Stimulated activated CD4-positive, alpha-beta T cell treated with anti-CD3 and anti-CD28 coated beads, Interleukin-4, amount 100 ng/mL, for 48 hours (primary cell): Measurements from ENCODE around the gene PHF12.

Experiments
- DNase-seq, 2 donors: peaks; one replicate each; pipeline ENCODE4 v3.0.0-alpha.2; 2020; ENCODE audit warnings: low read depth in 2 of 2

The PHF12 gene

DNA sequence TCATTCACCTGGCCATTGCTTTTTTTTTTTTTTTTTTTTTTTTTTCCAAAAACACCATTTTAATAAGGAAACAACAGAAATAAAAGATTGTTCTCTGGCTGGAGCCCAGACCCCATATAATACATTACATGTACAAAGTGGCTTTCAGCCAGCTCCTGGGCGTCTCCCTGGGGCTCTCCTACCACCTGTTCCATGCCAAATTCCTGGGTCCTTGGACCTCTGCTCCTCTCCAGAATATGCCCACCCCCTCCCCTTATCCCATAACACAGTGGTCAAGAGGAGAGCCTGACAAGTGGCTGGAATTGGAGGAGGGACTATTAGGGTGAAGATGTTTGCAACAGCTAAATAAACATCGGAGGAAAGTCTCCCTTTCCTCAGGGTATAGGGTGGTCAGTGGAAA lies 3.6 kb upstream of the PHF12 start:
- no peak for DNase-seq

DNA sequence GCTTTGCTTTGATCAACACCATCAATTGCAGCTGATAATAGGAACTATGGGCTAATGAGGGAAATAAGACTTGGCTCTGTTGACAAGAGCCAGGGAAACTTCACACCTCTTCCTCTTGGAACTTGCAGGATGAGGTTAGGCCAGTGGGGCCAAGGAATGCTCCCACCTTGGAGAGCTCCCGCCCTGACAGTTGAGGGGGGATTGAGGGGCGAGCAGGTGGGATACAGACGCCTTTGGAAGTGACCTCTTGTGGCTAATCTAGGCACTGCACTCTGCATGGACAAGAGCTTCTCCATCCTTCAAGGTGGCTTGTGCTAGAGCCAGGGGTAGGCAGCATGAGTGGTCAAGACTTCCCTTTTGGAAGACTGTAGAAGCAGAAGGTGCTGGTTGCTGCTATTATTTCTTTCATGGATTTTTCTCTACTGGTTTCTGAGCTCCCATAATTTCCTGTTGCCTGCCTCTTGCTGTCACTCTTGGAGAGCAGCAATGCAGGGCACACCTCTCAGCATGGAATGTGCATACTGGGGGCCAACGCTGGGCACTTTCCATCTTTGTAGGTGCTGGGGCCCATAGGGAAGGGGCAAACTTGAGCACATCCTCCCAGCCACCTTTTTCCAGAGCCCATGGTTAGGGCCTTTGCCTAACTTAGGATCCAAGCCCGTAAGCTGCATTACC lies 2.3 kb upstream of the PHF12 start:
- peak in 1 of 2 donors; percentile 30 for DNase-seq

DNA sequence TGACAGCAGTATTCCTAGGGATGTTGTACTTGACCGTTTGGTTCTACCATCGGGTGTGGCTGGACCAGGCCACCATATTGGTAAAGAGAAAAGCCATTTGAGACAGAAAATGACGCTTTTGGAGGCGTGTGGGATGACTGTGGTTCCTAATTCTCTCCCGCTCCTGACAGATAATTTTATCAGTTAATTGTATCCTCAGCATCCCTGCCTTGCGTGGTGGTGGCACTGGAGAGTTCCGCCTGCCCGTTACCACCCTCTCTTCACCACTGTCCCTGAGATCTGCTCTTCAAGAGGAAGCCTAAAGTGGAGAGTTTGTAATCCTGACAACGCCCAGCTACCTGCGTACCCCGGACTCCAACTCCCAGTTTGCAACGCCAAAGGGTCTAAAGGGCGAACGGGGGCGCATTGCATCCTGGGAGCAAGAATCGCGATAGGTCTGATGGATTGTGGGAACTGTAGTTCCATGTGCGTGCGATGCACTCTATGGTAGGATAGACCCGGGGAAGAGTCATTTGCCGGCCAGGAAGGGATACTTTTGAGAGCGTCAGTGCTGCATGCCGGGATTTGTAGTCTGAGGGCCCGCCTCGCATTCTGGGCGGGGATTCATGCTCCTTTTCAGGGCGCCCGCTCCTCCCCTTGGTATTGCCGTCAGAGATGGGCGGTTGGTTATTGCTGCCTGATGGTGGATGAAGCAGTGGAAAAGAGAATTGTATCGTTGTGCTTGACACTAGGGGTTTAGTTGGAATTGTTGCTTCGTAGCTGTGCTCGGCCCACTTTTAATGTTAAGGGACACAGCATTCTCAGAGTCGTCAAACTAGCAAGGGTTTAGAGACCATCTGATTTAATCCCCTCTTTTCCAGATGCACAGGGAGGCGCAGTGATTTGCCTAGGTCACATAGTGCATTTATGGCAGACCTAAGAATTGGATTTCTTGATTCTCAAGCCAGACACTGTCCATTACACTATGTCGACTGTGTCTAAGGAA lies 965 bp upstream of the PHF12 start:
- peak; percentile 87 to 92 for DNase-seq

DNA sequence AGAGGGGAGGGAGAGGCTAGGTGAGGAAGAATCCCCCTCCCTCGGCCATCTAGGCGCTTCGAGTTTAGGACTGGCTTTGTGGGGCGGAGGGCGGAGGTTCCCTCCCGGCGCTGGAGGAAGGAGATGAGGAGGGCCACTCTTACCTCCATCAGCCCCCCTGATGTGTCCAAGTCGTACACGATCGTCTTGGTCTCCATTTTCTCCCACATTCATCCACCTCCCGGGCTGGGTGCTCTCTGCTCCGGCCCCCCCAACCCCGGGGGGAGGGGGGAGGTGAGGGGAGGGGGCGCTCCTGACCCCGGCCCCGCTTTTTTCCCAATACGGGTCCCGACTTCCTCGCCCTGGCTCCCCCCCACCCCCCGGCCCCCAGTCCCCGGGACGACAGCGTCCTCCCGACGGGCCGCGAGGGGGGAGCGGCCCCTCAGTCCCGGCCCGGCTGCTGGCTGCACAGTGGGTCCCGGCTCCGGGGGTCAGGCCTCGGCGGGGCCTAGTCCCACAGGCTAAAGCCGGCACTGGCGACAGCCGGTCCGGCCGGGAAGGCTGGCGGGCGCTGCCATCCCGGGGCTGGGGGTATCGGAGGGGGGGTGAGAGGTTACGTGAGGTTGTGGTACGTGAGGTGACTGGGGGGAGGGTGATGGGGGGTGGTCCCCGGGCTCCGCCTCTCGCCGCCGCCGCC lies 428 bp downstream of the PHF12 start:
- DNase-seq, result peak in 1 of 2 donors; percentile 7

DNA sequence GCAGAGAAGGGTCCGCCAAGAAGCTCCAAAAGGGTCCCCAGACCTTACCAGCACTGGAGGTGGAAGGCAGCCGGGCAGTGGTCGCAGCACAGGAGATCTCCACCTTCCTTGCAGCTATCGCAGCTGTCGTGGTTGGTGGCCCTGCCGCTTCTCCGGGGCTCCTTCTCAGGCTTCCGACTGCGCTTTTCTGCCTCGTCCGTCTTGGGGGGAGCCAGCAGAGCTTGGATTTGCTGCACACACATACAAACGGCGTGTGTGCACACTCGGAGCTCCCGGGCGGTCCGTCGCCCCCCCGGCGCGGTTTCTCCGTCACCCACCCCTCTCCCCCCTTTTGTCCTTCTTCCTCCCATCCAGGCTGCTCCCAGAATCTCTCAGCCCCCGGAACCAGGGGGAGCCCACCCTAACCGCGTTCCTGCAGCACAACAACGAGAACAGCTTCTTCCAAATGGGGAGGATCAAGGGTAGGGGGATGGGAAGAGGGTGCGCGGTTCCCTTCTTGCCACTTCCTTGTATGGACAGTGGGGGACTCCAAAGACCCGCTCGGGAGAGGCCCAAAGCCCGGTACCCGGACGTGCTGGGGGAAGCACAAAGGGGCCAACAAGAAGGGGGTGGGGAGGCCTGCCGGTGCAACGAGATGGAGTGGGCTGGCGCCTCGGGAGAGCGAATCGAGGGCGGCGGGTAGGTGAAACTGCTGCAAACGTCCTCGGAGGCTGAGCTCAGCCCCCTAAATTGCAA lies 1.1 kb downstream of the PHF12 start:
- DNase-seq, result peak; percentile 30 to 38

DNA sequence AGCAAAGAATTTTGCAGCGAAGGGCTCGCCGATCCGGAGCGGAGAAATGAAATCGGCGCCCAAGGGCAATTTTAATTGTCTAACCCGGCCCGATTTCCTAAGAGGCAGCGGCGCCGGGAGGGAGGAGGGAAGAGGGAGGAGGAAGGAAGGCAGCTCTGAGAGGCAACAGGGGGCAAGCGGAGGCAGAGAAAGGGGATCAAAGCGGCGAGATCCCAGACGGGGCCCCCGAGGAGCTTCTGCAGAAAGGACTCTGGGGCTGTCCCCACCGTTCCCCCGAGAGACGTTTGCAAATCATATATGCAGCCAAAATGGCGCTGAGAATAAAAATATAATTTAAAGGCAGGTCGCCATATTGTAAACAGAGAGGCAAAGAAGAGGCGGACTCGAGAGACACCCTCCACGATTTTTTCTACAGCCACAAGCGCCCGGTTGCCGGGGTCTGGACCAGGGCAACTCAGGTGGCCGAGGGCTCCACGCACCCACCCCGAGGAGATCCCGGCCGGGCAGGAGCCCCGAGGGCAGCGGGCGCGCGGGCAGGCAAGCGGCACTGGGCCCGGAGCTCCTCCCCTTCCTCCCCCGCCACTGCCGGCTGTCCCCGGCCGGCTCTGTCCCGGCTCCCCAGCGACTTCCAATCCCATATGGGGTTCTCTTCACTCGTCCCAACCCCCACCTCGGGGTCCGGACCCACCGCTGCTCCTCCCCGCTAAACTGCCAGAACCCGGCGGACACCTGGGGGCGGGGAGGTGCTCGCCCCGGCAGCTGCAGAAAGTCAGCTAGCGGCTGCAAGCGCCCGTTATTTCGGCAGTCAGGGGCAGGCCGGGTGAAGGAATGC lies 1.9 kb downstream of the PHF12 start:
- peak; percentile 56 to 58 for DNase-seq

DNA sequence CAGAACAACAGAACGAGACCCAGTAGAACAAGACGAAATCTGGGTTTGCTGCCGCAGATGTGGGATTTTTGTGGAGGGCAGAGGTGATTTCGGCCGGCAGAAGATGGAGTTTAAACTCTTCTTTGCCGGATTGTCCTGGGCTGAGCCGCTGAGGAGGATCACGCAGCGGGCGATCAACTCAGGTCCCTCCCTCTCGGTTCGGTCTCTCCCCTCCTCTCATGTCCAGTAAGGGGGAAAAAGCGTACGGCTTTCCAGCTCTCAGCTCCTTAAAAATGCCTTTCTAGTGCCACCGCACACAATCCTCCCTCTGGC lies 2.5 kb downstream of the PHF12 start:
- no peak for DNase-seq

DNA sequence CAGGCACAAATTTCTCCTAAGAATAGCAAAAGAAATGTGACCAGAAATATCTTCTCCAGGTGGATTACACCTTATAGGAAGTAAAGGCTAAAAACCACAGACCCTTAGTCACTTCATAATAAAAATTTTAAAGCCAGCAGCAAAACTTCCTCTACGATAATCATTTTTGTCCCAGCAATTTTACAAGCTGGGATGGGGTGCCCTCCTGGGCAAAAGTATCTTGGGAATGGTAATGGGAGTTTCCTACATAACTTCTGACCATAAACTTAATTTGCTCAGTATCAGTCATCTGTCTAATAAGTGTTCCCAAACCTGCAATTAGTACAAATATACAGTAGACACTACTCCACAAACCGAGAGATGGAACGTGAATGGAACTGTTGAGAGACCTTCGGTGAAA lies 3.0 kb downstream of the PHF12 start:
- DNase-seq, result no peak

DNA sequence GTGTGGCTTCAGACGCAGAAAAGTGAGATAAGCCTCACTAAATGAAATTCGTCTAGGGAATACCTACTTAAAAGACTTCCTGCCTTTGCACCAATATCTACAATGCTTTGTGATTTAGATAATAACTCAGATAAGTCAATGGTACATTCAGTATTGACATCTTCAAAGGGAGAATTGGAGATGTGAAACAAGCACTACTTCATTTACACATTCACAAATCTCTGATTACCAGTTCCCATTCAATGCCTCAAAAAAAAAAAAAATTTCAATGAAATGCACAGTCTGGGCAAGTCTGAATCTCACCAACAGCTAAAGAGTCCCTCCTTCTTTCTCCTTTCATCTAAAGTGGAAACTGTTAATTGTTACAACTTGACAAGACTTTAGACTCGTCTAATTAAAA lies 3.7 kb downstream of the PHF12 start:
- no peak for DNase-seq

DNA sequence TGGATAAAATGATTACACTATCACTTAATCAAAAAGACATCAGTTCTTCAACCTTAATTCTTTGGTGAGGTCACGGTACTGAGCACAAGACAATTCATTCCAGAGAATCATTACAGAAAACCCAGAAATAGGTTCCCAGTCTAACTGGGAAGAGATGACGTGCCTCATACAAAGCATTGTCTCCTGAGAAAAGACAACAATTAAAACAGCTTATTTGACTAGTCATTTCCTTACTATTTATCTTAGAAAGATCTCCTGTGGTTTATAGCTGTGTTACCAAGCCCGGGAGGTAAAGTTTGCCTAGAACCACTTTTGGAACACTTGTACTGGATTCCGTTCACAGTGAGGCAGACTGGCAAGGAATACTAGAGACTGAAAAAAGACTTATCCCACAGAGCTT lies 5.1 kb downstream of the PHF12 start:
- no peak for DNase-seq

DNA sequence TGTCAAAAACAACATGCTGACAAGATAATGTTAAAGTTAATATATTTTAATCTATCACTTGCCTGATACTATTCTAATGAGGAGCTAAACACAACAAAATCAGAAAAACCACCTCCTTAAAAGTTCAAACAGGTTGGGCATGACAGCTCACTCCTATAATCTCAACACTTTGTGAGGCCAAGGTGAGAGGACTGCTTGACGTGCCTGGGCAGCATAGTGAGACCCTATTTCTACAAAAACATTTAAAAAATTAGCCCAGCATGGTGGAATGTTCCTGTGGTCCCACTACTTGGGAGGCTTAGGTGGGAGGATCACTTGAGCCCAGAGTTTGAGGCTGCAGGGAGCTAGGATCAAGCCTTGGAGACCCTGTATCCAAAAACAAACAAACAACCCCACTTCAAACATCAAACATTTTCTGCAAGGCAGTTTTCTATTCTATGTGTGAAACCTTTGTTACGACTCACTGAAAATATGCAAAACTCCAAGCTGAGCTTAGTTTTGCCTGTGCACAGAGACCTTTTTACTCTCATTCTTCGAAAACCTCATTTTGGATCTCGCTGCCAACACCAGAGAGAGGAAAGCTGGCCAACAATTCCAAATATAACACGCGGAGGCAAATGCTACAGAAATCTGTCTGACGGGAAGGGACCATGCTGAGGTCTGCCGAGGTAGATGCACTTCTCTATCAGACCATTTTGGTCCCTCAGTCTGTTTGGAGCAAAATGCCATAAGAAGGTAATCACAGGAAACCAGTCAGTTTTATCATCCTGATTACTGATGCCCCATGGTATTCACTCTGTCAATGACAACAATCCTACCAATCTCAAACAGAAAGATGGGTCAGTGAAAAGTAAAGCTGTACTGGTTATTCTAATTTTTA lies 6.2 kb downstream of the PHF12 start:
- DNase-seq, result no peak

DNA sequence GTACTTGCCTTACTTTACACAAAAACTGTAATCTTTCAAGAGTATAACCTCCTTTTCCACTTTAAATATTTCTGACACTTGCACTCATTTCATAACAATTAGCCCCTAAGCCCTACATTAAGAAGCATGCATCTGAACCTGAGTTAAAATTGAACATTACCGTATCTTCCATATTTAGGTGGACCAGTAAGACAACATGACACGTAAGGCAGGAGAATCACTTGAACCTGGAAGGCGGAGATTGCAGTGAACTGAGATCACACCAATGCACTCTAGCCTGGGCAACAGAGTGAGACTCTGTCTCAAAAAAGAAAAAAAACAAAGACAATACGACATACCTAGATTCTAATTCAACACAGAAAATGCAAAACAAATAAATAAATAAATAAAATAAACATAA lies 7.0 kb downstream of the PHF12 start:
- DNase-seq, result no peak

DNA sequence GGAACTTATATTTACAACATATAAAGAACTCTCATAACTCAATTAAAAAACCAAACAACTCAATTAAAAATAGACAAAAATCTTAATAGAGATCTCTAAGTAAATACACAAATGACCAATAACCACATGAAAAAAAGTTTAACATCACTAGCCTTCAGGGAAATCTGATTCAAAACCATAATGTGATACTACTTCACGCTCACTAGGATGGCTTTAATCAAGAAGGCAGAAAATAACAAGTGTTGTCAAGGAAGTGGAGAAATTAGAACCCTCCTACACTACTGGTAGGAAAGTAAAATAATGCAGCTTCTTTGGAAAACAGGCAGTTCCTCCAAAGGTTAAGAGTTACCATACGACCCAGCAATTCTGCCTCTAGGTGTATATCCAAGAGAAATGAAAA lies 8.4 kb downstream of the PHF12 start:
- no peak for DNase-seq

DNA sequence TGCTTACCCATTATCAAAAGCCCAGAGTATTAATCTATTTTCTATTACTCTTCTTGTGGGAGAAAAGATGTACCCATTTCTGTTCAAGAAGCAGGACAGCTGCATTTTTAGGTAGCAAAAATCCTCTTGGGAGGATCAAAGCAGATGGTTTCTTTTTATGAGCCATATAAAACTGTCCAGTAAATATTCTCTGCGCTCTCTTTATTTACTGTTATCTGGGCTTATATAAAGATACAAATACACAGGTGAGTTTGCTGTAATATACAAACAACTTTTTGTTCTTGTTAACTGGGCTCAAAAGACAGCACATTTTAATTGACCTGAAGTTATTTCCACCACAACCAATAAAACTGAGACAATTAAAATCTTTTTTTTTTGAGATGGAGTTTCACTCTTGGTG lies 10.1 kb downstream of the PHF12 start:
- no peak for DNase-seq

DNA sequence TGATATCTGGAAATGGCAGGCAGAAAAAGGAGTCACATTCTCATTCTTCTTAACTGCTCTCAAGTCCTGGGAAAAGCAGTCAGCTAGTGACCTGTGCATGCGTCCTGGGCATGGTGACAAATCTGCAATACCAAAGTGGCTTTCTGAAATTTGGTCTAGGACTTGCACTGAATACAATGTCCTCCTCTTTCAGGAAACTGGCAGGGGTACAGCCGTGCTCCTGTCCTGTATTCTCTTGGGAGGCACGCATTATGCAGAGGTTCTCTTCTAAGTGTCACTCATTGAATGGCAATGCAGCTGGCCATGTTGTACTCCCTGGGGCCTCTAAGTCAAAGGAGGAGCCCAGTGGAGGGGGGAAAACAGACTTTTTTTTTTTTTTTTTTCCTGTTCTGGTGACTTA lies 10.6 kb downstream of the PHF12 start:
- DNase-seq, result no peak

DNA sequence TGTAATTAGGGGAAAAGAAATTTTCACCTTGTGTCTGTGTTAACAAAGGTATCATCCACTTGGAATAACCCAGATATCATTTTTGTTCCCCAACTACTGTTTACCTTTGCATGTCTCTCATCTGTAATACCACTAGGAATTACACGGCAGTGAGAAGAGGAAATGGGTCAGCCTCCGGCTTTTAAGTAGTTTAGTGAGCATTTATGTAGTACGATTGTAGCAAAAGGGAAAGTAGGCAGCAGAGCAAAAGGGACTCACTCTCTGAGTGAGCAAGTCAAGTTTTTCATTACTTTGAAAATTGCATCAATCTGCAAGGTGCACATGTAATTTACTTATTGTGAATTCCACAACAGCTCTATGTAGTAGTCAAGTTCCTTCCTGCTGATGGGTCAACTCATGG lies 11.2 kb downstream of the PHF12 start:
- no peak for DNase-seq

DNA sequence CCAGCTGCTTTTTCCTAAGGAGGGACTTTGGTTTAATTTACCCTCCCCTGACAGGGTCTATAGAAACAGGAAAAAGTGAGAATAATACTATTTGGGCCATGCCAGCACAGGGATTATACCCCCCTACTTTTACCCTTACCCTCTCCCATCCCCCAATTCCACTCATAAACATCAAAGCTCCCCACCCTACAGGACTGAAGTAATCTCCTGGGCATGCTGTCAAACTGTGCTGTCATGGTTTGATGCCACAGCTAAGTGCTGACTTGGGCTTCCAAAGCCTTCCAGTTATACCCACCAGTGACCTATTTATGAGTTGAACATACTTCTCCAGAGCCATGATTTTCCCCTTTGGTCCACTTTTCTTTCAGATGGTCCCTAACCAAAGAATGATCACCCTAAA lies 12.8 kb downstream of the PHF12 start:
- no peak for DNase-seq

DNA sequence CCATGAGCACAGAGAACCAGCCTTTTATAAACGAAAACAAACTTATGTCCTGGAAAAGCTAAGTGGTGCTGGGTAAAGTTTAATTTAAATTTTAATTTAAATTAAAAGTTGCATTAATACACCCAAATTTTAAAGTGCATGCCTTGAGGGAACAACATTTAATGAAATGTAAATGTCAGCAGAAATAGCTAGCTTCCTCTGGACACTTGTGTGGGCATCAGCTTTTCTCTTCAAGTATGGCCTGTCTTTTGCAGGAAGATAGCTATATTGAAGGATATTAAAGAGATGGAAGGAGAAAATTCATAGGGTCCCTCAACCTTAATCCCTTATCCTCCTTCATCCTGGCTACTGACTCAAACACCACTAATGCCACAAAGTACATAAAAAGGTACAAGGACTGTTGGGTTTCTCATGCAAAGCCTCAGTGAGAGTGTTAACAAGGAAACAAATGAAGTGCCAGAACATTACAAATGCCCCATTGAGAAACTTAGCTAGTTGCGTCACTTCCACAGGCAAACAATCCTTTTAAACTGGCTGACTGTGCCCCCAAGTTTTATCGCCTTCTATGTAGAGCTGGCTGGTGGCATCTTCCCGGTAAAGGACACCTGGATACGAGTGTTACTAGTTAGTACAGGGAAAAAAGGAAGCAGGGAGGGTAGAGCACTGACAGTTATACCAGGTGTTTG lies 14.1 kb downstream of the PHF12 start:
- no peak for DNase-seq

DNA sequence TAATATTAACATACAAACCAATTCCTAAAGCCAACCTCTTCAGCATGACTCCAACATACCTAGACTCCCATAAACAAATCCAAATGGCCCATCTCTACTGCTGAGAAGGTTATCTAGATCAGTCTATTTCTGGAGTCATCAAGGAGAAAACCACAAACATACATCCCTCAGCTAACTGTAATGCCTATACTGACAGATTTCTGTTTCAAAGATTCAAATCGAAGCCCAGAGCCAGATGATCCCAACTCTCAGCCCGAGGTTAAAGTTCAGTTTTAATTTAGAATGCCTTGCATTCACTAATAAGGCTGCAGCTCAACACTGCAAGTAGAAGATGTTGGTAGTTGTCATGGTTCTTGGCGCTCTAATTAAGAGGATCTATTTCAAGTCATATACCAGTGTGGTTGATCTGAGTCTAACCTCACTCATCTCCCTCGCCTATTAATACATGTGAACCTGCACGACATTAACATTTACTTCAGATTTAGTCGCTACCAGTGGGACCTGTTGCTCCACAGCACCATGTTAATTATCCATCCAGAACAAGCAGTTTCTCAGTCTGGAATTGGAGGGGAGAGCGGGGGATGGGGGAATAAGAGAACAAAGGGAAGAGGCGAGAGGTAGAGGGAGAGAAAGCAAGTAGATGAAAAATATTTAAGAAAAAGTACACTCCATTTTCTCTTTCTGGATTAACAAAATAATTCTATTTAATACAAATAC lies 15.4 kb downstream of the PHF12 start:
- no peak for DNase-seq
